H9 (cell line): Measurements from ENCODE around the gene HCN4. TPM values are rescaled to one million over a fixed set of nuclear protein-coding genes. Genes with fewer than 3 reads are reported as not detected.

Experiments used
- DNase-seq: peaks from one replicate; pipeline ENCODE4 v3.0.0-alpha.2; 2017
- H2AFZ ChIP-seq: one replicate; pipeline ENCODE4 v1.6.1; 2013; ENCODE audit warnings: mild to moderate bottlenecking, low read length, control low read depth, moderate library complexity
- H2AK5ac ChIP-seq: 2 replicates; pipeline ENCODE4 v1.6.1; 2013; ENCODE audit warnings: low read length, control low read depth, mixed read lengths; ENCODE audit not compliant: insufficient read length
- H2BK120ac ChIP-seq: one replicate; pipeline ENCODE4 v1.6.1; 2013; ENCODE audit warnings: low read depth, mild to moderate bottlenecking, low read length, control low read depth, inconsistent platforms; ENCODE audit not compliant: poor library complexity, severe bottlenecking
- H2BK12ac ChIP-seq: 2 replicates; pipeline ENCODE4 v1.6.1; 2013; ENCODE audit warnings: low read length, control low read depth, mixed read lengths, low read depth; ENCODE audit not compliant: insufficient read length
- H2BK15ac ChIP-seq: 2 replicates; pipeline ENCODE4 v1.6.1; 2013; ENCODE audit warnings: low read depth, low read length, control low read depth
- H2BK20ac ChIP-seq: one replicate; pipeline ENCODE4 v1.6.1; 2013; ENCODE audit warnings: low read depth, mild to moderate bottlenecking, low read length, control low read depth, inconsistent platforms; ENCODE audit not compliant: poor library complexity, severe bottlenecking
- H2BK5ac ChIP-seq: 2 replicates; pipeline ENCODE4 v1.6.1; 2013; ENCODE audit warnings: low read length, control low read depth, mixed read lengths; ENCODE audit not compliant: insufficient read length
- H3K14ac ChIP-seq: 2 replicates; pipeline ENCODE4 v1.6.1; 2013; ENCODE audit warnings: low read length, control low read depth; ENCODE audit not compliant: insufficient read depth
- H3K18ac ChIP-seq: 2 replicates; pipeline ENCODE4 v1.6.1; 2013; ENCODE audit warnings: low read depth, mild to moderate bottlenecking, mixed read lengths, low read length, control low read depth; ENCODE audit not compliant: insufficient read length
- H3K23ac ChIP-seq: 2 replicates; pipeline ENCODE4 v1.6.1; 2013; ENCODE audit warnings: low read length, control low read depth, mixed read lengths, low read depth; ENCODE audit not compliant: insufficient read length
- H3K23me2 ChIP-seq: 2 replicates; pipeline ENCODE4 v1.6.1; 2013; ENCODE audit warnings: low read depth, mild to moderate bottlenecking, mixed read lengths, low read length, control low read depth; ENCODE audit not compliant: insufficient read length, poor library complexity, severe bottlenecking
- H3K27ac ChIP-seq: 2 replicates; pipeline ENCODE4 v1.5.1; 2013; ENCODE audit warnings: low read length, control low read depth, mixed read lengths, low read depth; ENCODE audit not compliant: insufficient read length
- H3K27me3 ChIP-seq: 2 replicates; pipeline ENCODE4 v1.6.1; 2013; ENCODE audit warnings: low read length, control low read depth, inconsistent platforms; ENCODE audit not compliant: insufficient read depth
- H3K4ac ChIP-seq: 2 replicates; pipeline ENCODE4 v1.6.1; 2013; ENCODE audit warnings: low read depth, mild to moderate bottlenecking, control low read depth, inconsistent platforms, low read length, moderate library complexity
- H3K4me1 ChIP-seq: 2 replicates; pipeline ENCODE4 v1.6.1; 2013; ENCODE audit warnings: low read length, control low read depth, inconsistent platforms; ENCODE audit not compliant: insufficient read depth
- H3K4me2 ChIP-seq: 2 replicates; pipeline ENCODE4 v1.6.1; 2013; ENCODE audit warnings: low read length, control low read depth, mixed read lengths; ENCODE audit not compliant: insufficient read length, insufficient read depth
- H3K56ac ChIP-seq: 2 replicates; pipeline ENCODE4 v1.6.1; 2013; ENCODE audit warnings: low read depth, mild to moderate bottlenecking, mixed read lengths, low read length, control low read depth; ENCODE audit not compliant: insufficient read length
- H3K79me1 ChIP-seq: 2 replicates; pipeline ENCODE4 v1.6.1; 2013; ENCODE audit warnings: low read depth, mild to moderate bottlenecking, moderate library complexity, low read length, control low read depth, inconsistent platforms; ENCODE audit not compliant: insufficient read depth, poor library complexity, severe bottlenecking
- H3K79me2 ChIP-seq: 2 replicates; pipeline ENCODE4 v1.6.1; 2013; ENCODE audit warnings: low read length, control low read depth, inconsistent platforms; ENCODE audit not compliant: insufficient read depth
- H3K9ac ChIP-seq: 2 replicates; pipeline ENCODE4 v1.6.1; 2013; ENCODE audit warnings: low read length, control low read depth, mixed read lengths; ENCODE audit not compliant: insufficient read length; ENCODE audit errors: extremely low read depth
- H3K9me3 ChIP-seq: one replicate; pipeline ENCODE4 v1.6.1; 2013; ENCODE audit warnings: low read depth, low read length, inconsistent platforms; ENCODE audit not compliant: control insufficient read depth
- H3T11ph ChIP-seq: one replicate; pipeline ENCODE4 v1.6.1; 2013; ENCODE audit warnings: mild to moderate bottlenecking, low read length, control low read depth, inconsistent platforms
- H4K20me1 ChIP-seq: one replicate; pipeline ENCODE4 v1.6.1; 2013; ENCODE audit not compliant: control insufficient read depth, insufficient read length, insufficient read depth
- H4K5ac ChIP-seq: 2 replicates; pipeline ENCODE4 v1.6.1; 2013; ENCODE audit warnings: low read depth, mild to moderate bottlenecking, mixed read lengths, low read length, control low read depth; ENCODE audit not compliant: insufficient read length
- H4K8ac ChIP-seq: replicated peaks from 2 replicates; pipeline ENCODE4 v1.6.1; 2013; ENCODE audit warnings: low read length, control low read depth, mixed read lengths, low read depth; ENCODE audit not compliant: insufficient read length
- H4K91ac ChIP-seq: 2 replicates; pipeline ENCODE4 v1.6.1; 2013; ENCODE audit warnings: low read depth, mild to moderate bottlenecking, moderate library complexity, mixed read lengths, low read length, control low read depth; ENCODE audit not compliant: insufficient read length
- H3K27ac Mint-ChIP-seq, 3 experiments: 2 replicates in 2 of 3; 3 replicates in 1 of 3; pipeline ENCODE4 v1.8.0; 2020 to 2021; ENCODE audit warnings: mixed read lengths in 3 of 3, mild to moderate bottlenecking in 1 of 3, moderate library complexity in 1 of 3
- H3K27me3 Mint-ChIP-seq: 2 replicates; pipeline ENCODE4 v1.8.0; 2021; ENCODE audit warnings: low read depth, mild to moderate bottlenecking, moderate library complexity, mixed read lengths
- H3K36me3 Mint-ChIP-seq, 3 experiments: 2 replicates in 2 of 3; 3 replicates in 1 of 3; pipeline ENCODE4 v1.8.0; 2020 to 2021; ENCODE audit warnings: low read depth in 3 of 3, mixed read lengths in 3 of 3; ENCODE audit not compliant: insufficient read depth in 1 of 3
- H3K4me1 Mint-ChIP-seq, 2 experiments: 2 replicates each; pipeline ENCODE4 v1.8.0; 2020; ENCODE audit warnings: mixed read lengths in 2 of 2
- H3K4me3 Mint-ChIP-seq, 2 experiments: 2 replicates in 1 of 2; 3 replicates in 1 of 2; pipeline ENCODE4 v1.8.0; 2020 to 2021; ENCODE audit warnings: mild to moderate bottlenecking in 2 of 2, mixed read lengths in 2 of 2, moderate library complexity in 1 of 2
- H3K9me3 Mint-ChIP-seq, 2 experiments: 2 replicates in 1 of 2; 3 replicates in 1 of 2; pipeline ENCODE4 v1.8.0; 2020; ENCODE audit warnings: mild to moderate bottlenecking in 2 of 2, mixed read lengths in 2 of 2, moderate library complexity in 1 of 2
- WGBS: extraction: QIAGEN DNeasy Blood & Tissue Kit; methylation state at CpG from one replicate; pipeline ENCODE4 v1.1.7; 2013; ENCODE audit warnings: missing lambda C conversion rate, low lambda C conversion rate, mixed read lengths; ENCODE audit not compliant: insufficient read length; ENCODE audit errors: extremely low coverage; 5-methylcytosine and 5-hydroxymethylcytosine counted together
- total RNA-seq: library from RNA; stranded (reverse); gene quantifications from 2 replicates; pipeline ENCODE4 v1.2.1, GENCODE V29; 2021
- TF ChIP-seq, protein P1 (sequence below): fragments of 200-600 bp; sonication (generic); conservative IDR thresholded peaks from 3 replicates; pipeline ENCODE4 v1.8.0; 2021; ENCODE audit warnings: antibody characterized with exemption, mild to moderate bottlenecking

Gene HCN4
- total RNA-seq, 1 experiment from 2014 or later: 10.5 TPM

DNA sequence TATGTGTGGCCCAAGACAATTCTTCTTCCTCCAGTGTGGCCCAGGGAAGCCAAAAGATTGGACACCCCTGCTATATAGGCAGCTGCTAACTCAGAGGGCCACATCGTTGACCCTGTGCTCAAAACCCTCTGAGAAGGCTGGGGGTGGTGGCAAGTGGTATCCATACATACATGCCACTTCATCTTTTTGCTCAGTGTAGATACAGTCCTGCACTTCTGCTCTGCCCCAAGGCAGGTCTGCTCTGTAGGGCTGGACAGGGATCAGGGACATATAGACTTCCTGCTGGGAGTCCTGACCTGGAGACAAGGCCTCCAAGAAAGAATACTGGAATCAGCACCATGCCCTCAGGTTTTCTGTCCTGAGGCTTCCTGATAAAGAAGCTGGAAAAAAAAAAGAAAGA lies 4.5 kb upstream of the HCN4 start:
- Histone ChIP-seq H3K4me2 (no peak overlapping the region), H3K18ac (no peak overlapping the region), H3K4me1 (peaks cover 2% of the 10 kb centered on the region; the same call in 1 of the 2 replicates), H4K91ac (no peak overlapping the region), H2AFZ (no peak overlapping the region), H3K27ac (no peak overlapping the region), H3K9me3 (no peaks in the 10 kb centered on the region), H3K79me1 (no peaks in the 10 kb centered on the region), H3K4ac (no peak overlapping the region), H2BK120ac (no peak overlapping the region), H3K9ac (no peak overlapping the region), H2BK15ac (no peak overlapping the region), H2BK5ac (no peak overlapping the region), H3K79me2 (no peaks in the 10 kb centered on the region), H3K56ac (no peak overlapping the region), H3K27me3 (no peaks in the 10 kb centered on the region; the same call in 1 of the 2 replicates), H2AK5ac (no peak overlapping the region), H4K20me1 (no peaks in the 10 kb centered on the region), H4K5ac (no peak overlapping the region), H3K23me2 (peaks cover 5% of the 10 kb centered on the region), H3K14ac (no peak overlapping the region), H3K23ac (no peak overlapping the region), H2BK12ac (no peak overlapping the region), H2BK20ac (no peak overlapping the region), H3T11ph (no peak overlapping the region), H4K8ac (no peak overlapping the region)
- Mint-ChIP-seq H3K4me1 (peaks cover 46 to 55% of the 10 kb centered on the region in 2 experiments), H3K4me3 (peak overlapping the region in 1 of 2 experiments; percentile 34; a peak in 2 of 5 replicates), H3K27ac (no peak overlapping the region), H3K27me3 (peaks cover 68% of the 10 kb centered on the region), H3K9me3 (peaks cover 0 to 5% of the 10 kb centered on the region in 2 experiments; a peak in 1 of 5 replicates), H3K36me3 (no peaks in the 10 kb centered on the region; a peak in 2 of 7 replicates)
- TF ChIP-seq, protein P1, sequence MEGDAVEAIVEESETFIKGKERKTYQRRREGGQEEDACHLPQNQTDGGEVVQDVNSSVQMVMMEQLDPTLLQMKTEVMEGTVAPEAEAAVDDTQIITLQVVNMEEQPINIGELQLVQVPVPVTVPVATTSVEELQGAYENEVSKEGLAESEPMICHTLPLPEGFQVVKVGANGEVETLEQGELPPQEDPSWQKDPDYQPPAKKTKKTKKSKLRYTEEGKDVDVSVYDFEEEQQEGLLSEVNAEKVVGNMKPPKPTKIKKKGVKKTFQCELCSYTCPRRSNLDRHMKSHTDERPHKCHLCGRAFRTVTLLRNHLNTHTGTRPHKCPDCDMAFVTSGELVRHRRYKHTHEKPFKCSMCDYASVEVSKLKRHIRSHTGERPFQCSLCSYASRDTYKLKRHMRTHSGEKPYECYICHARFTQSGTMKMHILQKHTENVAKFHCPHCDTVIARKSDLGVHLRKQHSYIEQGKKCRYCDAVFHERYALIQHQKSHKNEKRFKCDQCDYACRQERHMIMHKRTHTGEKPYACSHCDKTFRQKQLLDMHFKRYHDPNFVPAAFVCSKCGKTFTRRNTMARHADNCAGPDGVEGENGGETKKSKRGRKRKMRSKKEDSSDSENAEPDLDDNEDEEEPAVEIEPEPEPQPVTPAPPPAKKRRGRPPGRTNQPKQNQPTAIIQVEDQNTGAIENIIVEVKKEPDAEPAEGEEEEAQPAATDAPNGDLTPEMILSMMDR: no peak
- WGBS: no CpG with 5 or more reads among the region's 1 CpG
- no peak for DNase-seq
